CD4-positive, alpha-beta T cell treated with Interleukin-15 for 1 hour (primary cell): ENCODE data around the gene GNAS-AS1.
A peak's percentile ranks its signal among the peaks of the same experiment; 100 is the strongest.

ENCODE experiments used
- DNase-seq: peaks from one replicate; pipeline ENCODE4 v3.0.0-alpha.2; 2020

The GNAS-AS1 gene

GRCh38 chr20:58883241-58883691, 32.6 kb upstream of the GNAS-AS1 start:
- no peak for DNase-seq

- DNase-seq = no peak
These were observed 32.0 kb upstream of the GNAS-AS1 start for GRCh38 chr20:58882704-58883089.

GRCh38 chr20:58880994-58881752, 30.5 kb upstream of the GNAS-AS1 start:
- no peak for DNase-seq

GRCh38 chr20:58880441-58880840, 29.7 kb upstream of the GNAS-AS1 start:
- DNase-seq = no peak

- no peak for DNase-seq
These were observed 27.7 kb upstream of the GNAS-AS1 start for GRCh38 chr20:58878399-58878798.

GRCh38 chr20:58877976-58878360, 27.3 kb upstream of the GNAS-AS1 start:
- no peak for DNase-seq

GRCh38 chr20:58877050-58877975, 26.6 kb upstream of the GNAS-AS1 start:
- no peak for DNase-seq

- DNase-seq = no peak
These were observed 25.7 kb upstream of the GNAS-AS1 start for GRCh38 chr20:58876437-58876836.

GRCh38 chr20:58875541-58876134, 24.9 kb upstream of the GNAS-AS1 start:
- DNase-seq = no peak

GRCh38 chr20:58875111-58875510, 24.4 kb upstream of the GNAS-AS1 start:
- no peak for DNase-seq

GRCh38 chr20:58874469-58874868, 23.8 kb upstream of the GNAS-AS1 start:
- no peak for DNase-seq

- no peak for DNase-seq
These were observed 20.9 kb upstream of the GNAS-AS1 start for GRCh38 chr20:58871533-58872102.

- peak; percentile 43 for DNase-seq
These were observed 19.8 kb upstream of the GNAS-AS1 start for GRCh38 chr20:58870293-58871014.

- no peak for DNase-seq
These were observed 19.0 kb upstream of the GNAS-AS1 start for GRCh38 chr20:58869662-58870227.

- DNase-seq = no peak
These were observed 18.1 kb upstream of the GNAS-AS1 start for GRCh38 chr20:58868795-58869194.

GRCh38 chr20:58867211-58867610, 16.5 kb upstream of the GNAS-AS1 start:
- no peak for DNase-seq

- no peak for DNase-seq
These were observed 15.1 kb upstream of the GNAS-AS1 start for GRCh38 chr20:58865843-58866242.

GRCh38 chr20:58864346-58864745, 13.6 kb upstream of the GNAS-AS1 start:
- DNase-seq = no peak

- DNase-seq = no peak
These were observed 12.5 kb upstream of the GNAS-AS1 start for GRCh38 chr20:58863044-58863790.

GRCh38 chr20:58855506-58856389, 5.0 kb upstream of the GNAS-AS1 start:
- DNase-seq = no peak
